CD4-positive, alpha-beta memory T cell (primary cell): ENCODE data around the gene SMAD3. TPM values are rescaled to one million over a fixed set of nuclear protein-coding genes. Genes with fewer than 3 reads are reported as not detected.

ENCODE experiments used
- CTCF ChIA-PET: fragments of 350-600 bp; sonication (Branson Sonifier 250); formaldehyde crosslinking; loops from one replicate; lab custom pipeline; 2021; ENCODE audit warnings: inconsistent platforms; ENCODE audit not compliant: partially characterized antibody; lab: Charles Lee
- POLR2A ChIA-PET: fragments of 350-600 bp; sonication (Branson Sonifier 250); formaldehyde crosslinking; loops from one replicate; lab custom pipeline; 2021; ENCODE audit not compliant: partially characterized antibody; lab: Charles Lee
- DNase-seq, 5 donors: peaks; one replicate each; pipeline versions ENCODE4 v3.0.0 to v3.0.0-alpha.2; 2020 to 2022; ENCODE audit warnings: mixed read lengths in 1 of 5
- H3K27ac ChIP-seq: one replicate; pipeline ENCODE4 v1.7.0; 2013; ENCODE audit warnings: low read depth, low read length
- H3K27me3 ChIP-seq: 2 replicates; pipeline ENCODE4 v1.7.0; 2013; ENCODE audit warnings: mild to moderate bottlenecking, low read length, moderate library complexity; ENCODE audit not compliant: insufficient read depth
- H3K36me3 ChIP-seq: 2 replicates; pipeline ENCODE4 v1.7.0; 2013; ENCODE audit warnings: mild to moderate bottlenecking, low read length, moderate library complexity; ENCODE audit not compliant: insufficient read depth
- H3K4me1 ChIP-seq: 2 replicates; pipeline ENCODE4 v1.7.0; 2013; ENCODE audit warnings: mild to moderate bottlenecking, low read length, moderate library complexity; ENCODE audit not compliant: insufficient read depth
- H3K4me3 ChIP-seq, 2 donors: one replicate each; pipeline ENCODE4 v1.7.0; 2013; ENCODE audit warnings: low read length in 2 of 2, mild to moderate bottlenecking in 1 of 2
- H3K9me3 ChIP-seq, 2 donors: one replicate each; pipeline ENCODE4 v1.7.0; 2013; ENCODE audit warnings: low read length in 2 of 2, control low read depth in 1 of 2; ENCODE audit not compliant: control insufficient read depth in 1 of 2
- H3K27ac Mint-ChIP-seq, 7 donors: one replicate each; pipeline ENCODE4 v1.8.0; 2020 to 2021; ENCODE audit warnings: mixed read lengths in 7 of 7, mild to moderate bottlenecking in 6 of 7, inconsistent platforms in 3 of 7, moderate library complexity in 3 of 7
- H3K27me3 Mint-ChIP-seq, 2 donors: one replicate each; pipeline ENCODE4 v1.8.0; 2020 to 2021; ENCODE audit warnings: mixed read lengths in 2 of 2
- H3K36me3 Mint-ChIP-seq, 2 donors: one replicate each; pipeline ENCODE4 v1.8.0; 2020 to 2021; ENCODE audit warnings: mixed read lengths in 2 of 2, inconsistent platforms in 1 of 2, mild to moderate bottlenecking in 1 of 2
- H3K4me1 Mint-ChIP-seq, 4 donors: one replicate each; pipeline ENCODE4 v1.8.0; 2020 to 2021; ENCODE audit warnings: mixed read lengths in 4 of 4, mild to moderate bottlenecking in 1 of 4
- H3K4me3 Mint-ChIP-seq, 8 donors: one replicate each; pipeline ENCODE4 v1.8.0; 2020 to 2021; ENCODE audit warnings: mixed read lengths in 8 of 8, mild to moderate bottlenecking in 7 of 8, moderate library complexity in 6 of 8, inconsistent platforms in 3 of 8
- H3K9me3 Mint-ChIP-seq, 8 donors: one replicate each; pipeline ENCODE4 v1.8.0; 2020 to 2021; ENCODE audit warnings: mixed read lengths in 8 of 8, mild to moderate bottlenecking in 5 of 8, inconsistent platforms in 3 of 8, moderate library complexity in 1 of 8
- intact Hi-C: fragments of 100-400 bp; cut with micrococcal nuclease; formaldehyde crosslinking; loops from one replicate; pipeline ENCODE4 v1.15.1; 2023
- polyA plus RNA-seq, 2 donors: library from polyadenylated mRNA; unstranded; fragments of 300-500 nt; fragmentation: Illumina TruSeq; gene quantifications; one replicate each; pipeline ENCODE4 v1.2.3, GENCODE V29; 2021
- total RNA-seq, 2 experiments: library from RNA; stranded (reverse); gene quantifications; one replicate each; pipeline ENCODE4 v1.2.3, GENCODE V29; 2021

SMAD3 gene
- total and polyA plus RNA-seq, 4 experiments from 2014 or later, result 14.6 to 197 (median 110) TPM

DNA sequence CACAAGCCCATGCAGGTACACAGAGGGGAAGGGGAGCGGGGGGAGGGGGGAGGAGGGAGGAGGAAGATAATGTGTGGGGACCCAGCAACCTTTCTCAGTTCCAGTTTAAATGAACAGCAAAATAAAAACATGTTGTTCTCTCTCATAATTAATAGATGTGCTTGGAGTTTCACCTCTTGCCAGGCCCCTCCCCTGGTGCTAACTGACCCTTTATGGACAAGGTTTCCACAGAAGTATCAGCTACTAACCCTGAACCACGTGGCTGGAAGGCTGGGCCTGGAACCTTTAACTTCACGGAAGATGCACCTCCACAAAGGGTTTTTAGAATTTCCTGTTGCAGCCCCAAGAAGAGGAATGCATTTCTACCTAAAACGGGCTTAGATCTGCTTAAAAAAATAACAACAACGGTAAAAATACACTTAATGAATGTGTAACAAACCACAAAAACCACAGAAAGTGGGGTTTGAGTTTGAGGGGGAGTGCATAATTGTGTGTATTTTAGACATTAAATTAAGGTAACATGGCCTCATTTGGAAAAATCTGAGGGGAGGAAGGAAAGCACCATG is 14.8 kb upstream of the SMAD3 start:
- CTCF ChIA-PET, result no interaction called here
- no peak overlapping the region for H3K27ac ChIP-seq
- H3K9me3 Mint-ChIP-seq, result no peaks in the 10 kb centered on the region
- H3K27ac Mint-ChIP-seq, result peak overlapping the region in 2 of 7 donors; percentile 38 to 56
- peaks cover 7 to 16% (median 13%) of the 10 kb centered on the region in 4 donors for H3K4me1 Mint-ChIP-seq
- POLR2A ChIA-PET, result interaction anchor here (1.1 kb wide), 3 partner anchors 14 to 30 kb away, joined by 3 read pairs; no protein-coding TSS in a partner anchor
- no peaks in the 10 kb centered on the region for H3K36me3 ChIP-seq
- H3K36me3 Mint-ChIP-seq, result no peaks in the 10 kb centered on the region
- no peak for DNase-seq
- no peaks in the 10 kb centered on the region for H3K27me3 ChIP-seq
- peaks cover 4% of the 10 kb centered on the region for H3K4me1 ChIP-seq
- H3K4me3 Mint-ChIP-seq, result no peak overlapping the region
- H3K27me3 Mint-ChIP-seq, result no peaks in the 10 kb centered on the region
- no peaks in the 10 kb centered on the region for H3K9me3 ChIP-seq
- H3K4me3 ChIP-seq, result no peak overlapping the region
- intact Hi-C loops, result no loop called here

DNA sequence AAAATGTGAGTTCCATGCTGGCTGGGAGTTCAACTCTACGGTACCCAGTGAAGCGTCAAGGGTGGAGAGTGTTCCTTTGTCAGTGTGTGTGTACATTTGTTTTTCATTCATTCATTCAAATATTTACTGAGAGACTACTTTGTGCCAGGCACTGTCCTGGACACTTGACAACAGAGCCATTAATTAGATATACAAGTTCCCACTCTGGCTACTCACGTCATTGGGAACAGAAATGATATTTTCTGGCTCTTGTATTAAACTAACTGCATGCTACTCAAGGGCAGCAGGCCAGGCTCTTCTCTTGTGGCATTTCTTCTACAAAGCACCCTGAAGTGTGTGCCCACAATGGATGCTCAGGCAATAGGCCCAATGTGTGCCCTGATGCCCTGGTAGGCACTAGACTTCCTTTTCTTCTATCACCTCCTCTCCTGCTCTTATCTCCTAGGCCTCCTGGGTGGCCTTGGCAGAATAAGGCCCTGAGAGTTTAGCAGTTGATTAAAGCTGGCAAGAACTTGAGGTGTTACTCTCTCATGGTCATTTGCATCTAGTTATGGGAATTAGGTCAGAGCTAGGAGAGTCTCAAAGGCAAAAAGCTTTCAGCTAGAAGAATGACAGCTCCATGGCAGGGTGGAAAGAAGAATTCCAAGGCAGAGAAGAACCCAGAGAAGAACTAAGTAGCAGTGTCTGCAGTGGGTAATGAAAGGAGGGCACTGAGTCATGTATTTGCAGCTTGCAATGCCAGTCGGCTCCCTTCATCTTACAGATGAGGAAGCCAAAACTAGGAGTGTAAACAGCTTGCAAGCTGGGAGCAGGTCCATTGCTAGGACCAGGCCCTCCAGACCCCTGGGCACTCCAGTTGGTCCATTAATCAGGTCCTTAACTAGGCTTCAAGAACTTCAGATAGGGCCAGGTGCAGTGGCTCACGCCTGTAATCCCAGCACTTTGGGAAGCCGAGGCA is 14.0 kb upstream of the SMAD3 start:
- Mint-ChIP-seq H3K4me1 (peaks cover 11 to 21% (median 16%) of the 10 kb centered on the region in 4 donors), H3K27ac (peak overlapping the region in 2 of 7 donors; percentile 38 to 60), H3K4me3 (no peak overlapping the region), H3K27me3 (no peaks in the 10 kb centered on the region), H3K36me3 (no peaks in the 10 kb centered on the region), H3K9me3 (no peaks in the 10 kb centered on the region)
- H3K9me3 ChIP-seq, result no peaks in the 10 kb centered on the region
- peaks cover 4% of the 10 kb centered on the region for H3K4me1 ChIP-seq
- DNase-seq, result no peak
- POLR2A ChIA-PET, result interaction anchor here (1.1 to 1.4 kb wide), 3 partner anchors 14 to 18 kb away, joined by 3 to 6 read pairs (median 3); partner anchors contain the start of gene SMAD3
- no peaks in the 10 kb centered on the region for H3K36me3 ChIP-seq
- CTCF ChIA-PET, result no interaction called here
- H3K27ac ChIP-seq, result no peak overlapping the region
- H3K4me3 ChIP-seq, result no peak overlapping the region
- intact Hi-C loops, result no loop called here
- H3K27me3 ChIP-seq, result no peaks in the 10 kb centered on the region

DNA sequence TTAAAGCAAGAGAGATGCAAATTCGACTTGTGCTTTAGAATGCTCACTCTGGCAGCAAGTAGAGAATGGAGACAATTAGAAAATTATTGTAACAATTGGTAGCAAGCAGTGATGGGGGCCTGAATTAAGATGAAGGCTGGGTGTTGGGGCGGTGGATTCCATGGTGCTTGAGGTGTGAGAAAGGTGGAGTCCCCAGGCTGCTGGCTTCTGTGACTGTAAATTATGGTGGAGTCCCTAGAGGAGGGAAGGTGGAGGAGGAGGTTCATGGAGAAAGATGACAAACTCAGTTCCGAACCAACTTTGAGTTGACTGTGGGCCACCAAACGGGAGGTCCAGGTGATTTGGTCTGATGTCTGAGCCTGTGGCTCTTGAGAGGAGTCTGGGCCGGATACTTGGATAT is 10.7 kb upstream of the SMAD3 start:
- ChIA-PET POLR2A (no interaction called here), CTCF (no interaction called here)
- Histone ChIP-seq H3K27me3 (no peaks in the 10 kb centered on the region), H3K4me1 (peaks cover 4% of the 10 kb centered on the region), H3K27ac (no peak overlapping the region), H3K36me3 (no peaks in the 10 kb centered on the region), H3K9me3 (no peaks in the 10 kb centered on the region), H3K4me3 (no peak overlapping the region)
- intact Hi-C loops, result no loop called here
- Mint-ChIP-seq H3K4me3 (no peak overlapping the region), H3K36me3 (no peaks in the 10 kb centered on the region), H3K9me3 (no peaks in the 10 kb centered on the region), H3K27ac (peak overlapping the region in 4 of 7 donors; percentile 0 to 72 (median 60)), H3K27me3 (no peaks in the 10 kb centered on the region), H3K4me1 (peaks cover 12 to 25% (median 17%) of the 10 kb centered on the region in 4 donors)
- DNase-seq, result no peak

- no peaks in the 10 kb centered on the region for H3K27me3 Mint-ChIP-seq
- H3K27ac ChIP-seq, result no peak overlapping the region
- POLR2A ChIA-PET, result no interaction called here
- H3K9me3 ChIP-seq, result no peaks in the 10 kb centered on the region
- H3K36me3 ChIP-seq, result no peaks in the 10 kb centered on the region
- CTCF ChIA-PET, result no interaction called here
- H3K27me3 ChIP-seq, result no peaks in the 10 kb centered on the region
- peaks cover 0 to 2% (median 0%) of the 10 kb centered on the region in 8 donors for H3K9me3 Mint-ChIP-seq
- H3K4me3 ChIP-seq, result no peak overlapping the region
- peak overlapping the region in 4 of 7 donors; percentile 18 to 79 (median 50) for H3K27ac Mint-ChIP-seq
- DNase-seq, result no peak
- H3K36me3 Mint-ChIP-seq, result peaks cover 0 to 6% of the 10 kb centered on the region in 2 donors
- intact Hi-C loops, result no loop called here
- peaks cover 23 to 29% (median 24%) of the 10 kb centered on the region in 4 donors for H3K4me1 Mint-ChIP-seq
- peaks cover 17% of the 10 kb centered on the region for H3K4me1 ChIP-seq
- no peak overlapping the region for H3K4me3 Mint-ChIP-seq
These were observed 6.3 kb upstream of the SMAD3 start for GRCh38 chr15:67059127-67059553.

DNA sequence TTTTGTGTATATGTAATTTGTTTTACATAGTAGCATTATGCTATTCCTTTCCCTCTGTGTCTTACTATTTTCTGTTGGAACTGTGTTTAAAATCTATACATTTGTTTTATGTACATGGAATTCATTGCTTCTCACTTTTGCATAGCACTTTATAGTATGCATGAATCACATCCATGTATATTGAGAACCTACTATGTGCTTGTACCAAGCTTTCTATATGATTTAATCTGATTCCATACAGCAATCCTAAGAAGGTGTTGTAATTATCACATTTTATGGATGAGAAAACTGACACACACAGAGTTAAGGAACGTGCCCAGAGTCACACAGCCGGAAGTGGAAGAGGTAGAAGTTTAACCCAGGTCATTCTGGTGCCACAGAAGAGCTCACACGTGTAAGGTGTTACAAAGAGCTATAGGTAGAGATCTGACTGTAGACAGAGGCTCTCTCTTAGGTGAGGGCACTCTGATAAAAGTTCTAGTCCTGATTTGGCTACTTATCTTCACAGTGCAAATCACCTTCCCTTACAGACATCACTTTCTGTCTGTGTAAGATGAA is 3.5 kb upstream of the SMAD3 start:
- intact Hi-C loops, result no loop called here
- Histone ChIP-seq H3K27me3 (no peaks in the 10 kb centered on the region), H3K36me3 (no peaks in the 10 kb centered on the region), H3K9me3 (no peaks in the 10 kb centered on the region), H3K4me1 (peaks cover 25% of the 10 kb centered on the region), H3K4me3 (no peak overlapping the region), H3K27ac (no peak overlapping the region)
- peaks cover 0 to 7% of the 10 kb centered on the region in 2 donors for H3K36me3 Mint-ChIP-seq
- POLR2A ChIA-PET, result interaction anchor here (0.8 to 1.8 kb wide), 6 partner anchors 17 to 74 kb away, joined by 3 to 5 read pairs (median 3); no protein-coding TSS in a partner anchor
- CTCF ChIA-PET, result no interaction called here
- H3K9me3 Mint-ChIP-seq, result peaks cover 0 to 2% (median 0%) of the 10 kb centered on the region in 8 donors
- H3K4me1 Mint-ChIP-seq, result peaks cover 18 to 24% (median 19%) of the 10 kb centered on the region in 4 donors
- DNase-seq, result no peak
- H3K4me3 Mint-ChIP-seq, result peak overlapping the region in 1 of 8 donors; percentile 16
- no peaks in the 10 kb centered on the region for H3K27me3 Mint-ChIP-seq
- peak overlapping the region in 5 of 7 donors; percentile 24 to 88 (median 53) for H3K27ac Mint-ChIP-seq

- peaks cover 0 to 2% (median 0%) of the 10 kb centered on the region in 8 donors for H3K9me3 Mint-ChIP-seq
- no peaks in the 10 kb centered on the region for H3K27me3 Mint-ChIP-seq
- Histone ChIP-seq H3K36me3 (no peaks in the 10 kb centered on the region), H3K27ac (no peak overlapping the region), H3K9me3 (no peaks in the 10 kb centered on the region), H3K4me1 (peaks cover 27% of the 10 kb centered on the region), H3K4me3 (no peak overlapping the region), H3K27me3 (no peaks in the 10 kb centered on the region)
- ChIA-PET POLR2A (interaction anchor here (0.8 to 1.8 kb wide), 5 partner anchors 17 to 73 kb away, joined by 3 to 5 read pairs (median 3); no protein-coding TSS in a partner anchor), CTCF (no interaction called here)
- intact Hi-C loops, result no loop called here
- no peak for DNase-seq
- peaks cover 21 to 30% (median 23%) of the 10 kb centered on the region in 4 donors for H3K4me1 Mint-ChIP-seq
- H3K4me3 Mint-ChIP-seq, result peak overlapping the region in 1 of 8 donors; percentile 38
- H3K36me3 Mint-ChIP-seq, result peaks cover 4 to 11% of the 10 kb centered on the region in 2 donors
- peak overlapping the region in 5 of 7 donors; percentile 27 to 97 (median 88) for H3K27ac Mint-ChIP-seq
These were observed 2.9 kb upstream of the SMAD3 start for GRCh38 chr15:67062369-67062985.
